GM20431 (cell line): Measurements from ENCODE around the gene TMEM106B.
"Not testable (repeated sequence)": the region's sequence is repeated elsewhere in the genome, so short reads cannot be mapped to it uniquely, and the experiment has no call there.

Source experiments
- in situ Hi-C: fragments of 300-500 bp; cut with MseI, MboI; formaldehyde crosslinking; loops from one replicate; pipeline ENCODE4 v1.15.0; 2020; ENCODE audit warnings: low sequenced_read_pairs; ENCODE audit not compliant: unreplicated experiment

TMEM106B gene

DNA sequence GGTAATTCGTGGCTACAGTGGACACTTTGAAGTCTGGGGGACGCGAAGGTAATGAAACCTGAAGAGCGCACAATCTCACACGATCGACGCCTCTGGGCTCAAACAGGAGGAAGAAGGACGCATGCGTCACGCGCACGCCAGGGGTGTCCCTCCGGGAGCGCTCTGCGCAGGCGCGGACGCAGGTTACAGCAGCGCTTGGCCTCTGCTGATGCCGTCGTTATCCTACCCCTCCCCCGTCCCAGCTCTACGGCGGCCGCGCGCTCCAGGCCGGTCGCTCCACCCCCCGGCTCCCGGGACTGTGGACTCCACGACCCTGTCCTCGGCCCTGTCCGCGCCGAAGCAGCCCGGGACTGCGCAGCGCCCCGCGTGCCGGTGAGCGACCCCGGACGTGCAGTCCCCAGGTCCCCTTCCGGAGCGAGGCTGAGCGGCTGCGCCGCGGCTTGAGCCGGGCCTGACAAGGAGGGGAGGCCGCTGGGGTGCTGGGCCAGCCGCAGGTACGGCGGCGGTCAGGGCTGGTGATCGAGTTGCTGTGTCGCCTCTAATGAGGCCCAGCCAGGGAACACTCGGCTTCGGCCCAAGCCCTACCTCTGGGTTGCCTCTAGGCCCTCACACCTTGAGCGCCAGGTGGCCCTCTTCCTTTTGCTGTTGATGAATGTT lies at the start of gene TMEM106B:
TSS of gene TMEM106B (plus strand) at position 241 of the 657 bp plus-strand sequence. CDS start 3,517 bp downstream, outside the sequence.
- in situ Hi-C loops = no loop called here

DNA sequence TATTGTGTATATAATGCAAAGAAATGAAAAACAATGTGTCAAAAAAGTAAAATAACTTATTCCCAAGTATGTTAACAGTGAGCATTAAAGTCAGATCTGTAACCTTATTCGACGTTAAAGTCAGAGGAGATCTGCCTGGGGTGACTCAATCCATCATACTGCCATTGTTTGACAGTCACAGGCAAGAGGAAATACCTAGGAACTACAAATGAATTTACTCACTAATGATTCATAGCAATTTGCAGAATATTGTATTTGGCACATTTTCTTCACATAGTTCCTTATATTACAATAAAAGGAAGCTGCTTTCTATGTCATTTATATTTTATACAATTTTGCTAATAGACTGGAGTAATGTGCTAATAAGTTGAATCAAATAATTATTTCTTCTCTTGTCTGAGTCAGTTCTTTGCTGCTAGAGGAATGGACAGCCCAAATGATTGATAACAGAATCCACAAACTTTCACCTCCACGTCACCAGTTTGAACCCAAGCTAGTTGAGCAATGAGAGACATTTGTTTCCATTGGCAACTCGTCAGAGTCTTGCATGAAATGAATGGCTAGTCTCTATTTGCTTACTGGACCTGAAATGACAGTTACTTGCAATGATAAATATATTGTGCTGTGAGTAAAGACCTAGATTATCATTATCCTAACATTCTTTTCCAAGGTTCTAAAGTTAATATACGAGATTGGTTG lies 48.5 kb upstream of the TMEM106B start:
- in situ Hi-C loops = no loop called here

DNA sequence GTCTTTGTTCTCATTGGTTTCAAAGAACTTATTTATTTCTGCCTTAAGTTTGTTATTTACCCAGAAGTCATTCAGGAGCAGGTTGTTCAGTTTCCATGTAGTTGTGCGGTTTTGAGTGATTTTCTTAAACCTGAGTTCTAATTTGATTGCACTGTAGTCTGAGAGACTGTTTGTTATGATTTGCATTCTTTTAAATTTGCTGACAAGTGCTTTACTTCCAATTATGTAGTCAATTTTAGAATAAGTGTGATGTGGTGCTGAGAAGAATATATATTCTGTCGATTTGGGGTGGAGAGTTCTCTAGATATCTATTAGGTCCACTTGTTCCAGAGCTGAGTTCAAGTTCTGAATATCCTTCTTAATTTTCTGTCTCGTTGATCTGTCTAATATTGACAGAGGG lies 43.0 kb upstream of the TMEM106B start:
- in situ Hi-C loops = not testable (repeated sequence)

DNA sequence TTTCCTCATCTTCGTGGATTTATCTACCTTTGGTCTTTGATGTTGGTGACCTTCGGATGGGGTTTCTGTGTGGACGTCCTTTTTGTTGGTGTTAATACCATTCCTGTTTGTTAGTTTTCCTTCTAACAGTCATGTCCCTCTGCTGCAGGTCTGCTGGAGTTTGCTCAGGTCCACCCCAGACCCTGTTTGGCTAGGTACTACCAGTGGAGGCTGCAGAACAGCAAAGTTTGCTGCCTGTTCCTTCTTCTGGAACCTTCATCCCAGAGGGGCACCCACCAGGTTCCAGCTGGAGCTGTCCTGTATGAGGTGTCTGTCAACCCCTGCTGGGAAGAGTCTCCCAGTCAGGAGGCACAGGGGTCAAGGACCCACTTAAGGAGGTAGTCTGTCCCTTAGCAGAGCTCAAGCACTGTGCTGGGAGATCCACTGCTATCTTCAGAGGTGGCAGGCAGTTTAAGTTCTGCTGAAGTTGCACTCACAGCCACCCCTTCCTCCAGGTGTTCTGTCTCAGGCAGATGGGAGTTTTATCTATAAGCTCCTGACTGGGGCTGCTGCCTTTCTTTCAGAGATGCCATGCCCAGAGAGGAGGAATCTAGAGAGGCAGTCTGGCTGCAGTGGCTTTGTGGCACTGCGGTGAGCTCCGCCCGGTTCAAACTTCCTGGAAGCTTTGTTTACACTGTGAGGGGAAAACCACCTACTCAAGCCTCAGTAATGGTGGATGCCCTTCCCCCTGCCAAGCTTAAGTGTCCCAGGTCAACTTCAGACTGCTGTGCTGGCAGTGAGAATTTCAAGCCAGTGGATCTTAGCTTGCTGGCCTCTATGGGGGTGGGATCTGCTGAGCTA lies 40.9 kb upstream of the TMEM106B start:
- in situ Hi-C loops = not testable (repeated sequence)

DNA sequence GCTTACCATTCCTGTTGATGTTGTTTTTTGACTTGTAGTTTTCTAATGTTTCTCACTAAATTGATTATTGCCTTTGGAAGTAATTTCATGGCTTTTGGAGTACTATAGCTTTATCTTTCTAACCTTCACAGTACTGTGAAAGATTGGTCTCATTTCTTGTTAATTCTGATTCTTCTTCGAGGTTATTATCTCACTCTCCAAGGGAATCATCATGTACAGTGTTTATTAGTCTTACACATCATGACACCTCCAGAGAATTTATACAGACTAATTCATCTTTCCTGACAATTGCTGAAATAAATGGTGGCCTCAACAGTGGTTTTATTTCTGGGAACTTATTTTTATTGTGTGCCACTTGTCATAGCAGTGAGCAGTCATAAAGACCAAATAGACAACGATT lies 37.4 kb upstream of the TMEM106B start:
- in situ Hi-C loops = no loop called here

DNA sequence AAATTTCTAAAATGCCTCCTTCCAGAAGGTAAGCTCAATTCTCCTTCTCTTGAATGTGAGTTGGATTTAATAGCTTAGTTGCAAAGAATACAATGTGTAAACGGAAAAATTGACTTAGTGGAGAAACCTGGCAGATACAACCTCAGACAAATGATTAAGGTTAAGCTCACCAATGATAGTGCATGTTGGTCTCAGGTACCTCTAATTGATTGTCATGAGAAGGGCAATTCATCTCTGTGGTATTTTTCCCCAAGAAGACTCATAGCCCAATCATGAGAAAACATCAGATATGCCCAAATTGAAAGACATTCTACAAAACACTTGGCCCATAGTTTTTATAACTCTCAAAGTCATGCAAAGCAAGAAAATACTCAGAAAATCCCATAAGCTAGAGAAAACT lies 36.2 kb upstream of the TMEM106B start:
- in situ Hi-C loops = no loop called here

DNA sequence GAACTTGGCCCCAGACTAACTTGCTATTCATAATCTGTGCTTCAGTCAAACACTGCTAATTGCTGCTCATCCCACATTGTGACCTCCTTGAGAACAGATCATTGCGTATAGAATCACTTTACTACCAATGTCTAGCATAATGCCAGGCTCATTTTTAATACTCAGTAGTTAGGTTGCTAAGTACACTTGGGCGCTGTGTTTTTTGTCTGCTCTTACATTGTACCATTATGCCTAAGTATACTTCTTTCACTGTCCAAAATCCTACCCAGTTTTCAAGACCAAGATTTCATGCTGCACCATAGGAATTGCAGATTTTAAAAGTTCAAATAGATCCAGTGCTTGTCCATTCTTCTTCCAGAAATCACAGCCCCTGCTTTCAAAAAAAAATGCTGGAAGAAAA lies 32.8 kb upstream of the TMEM106B start:
- in situ Hi-C loops = no loop called here

DNA sequence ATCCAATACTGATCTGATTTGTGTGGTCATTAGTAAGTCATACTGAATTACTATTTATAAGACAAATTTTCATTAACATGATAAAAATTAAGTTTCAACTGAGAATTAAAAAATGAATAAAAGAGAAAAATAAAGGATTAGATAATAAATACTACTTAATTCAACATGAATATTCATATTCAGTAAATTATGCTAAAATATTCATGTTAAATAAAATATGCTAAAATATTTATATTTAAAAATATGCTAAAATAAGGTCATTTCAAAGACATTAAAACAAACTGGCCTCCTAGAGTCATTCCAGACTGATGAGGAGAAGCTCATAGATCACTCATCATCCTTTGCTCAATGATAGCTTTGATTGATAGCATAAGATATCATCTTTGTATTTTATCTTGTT lies 16.7 kb upstream of the TMEM106B start:
- in situ Hi-C loops = no loop called here

DNA sequence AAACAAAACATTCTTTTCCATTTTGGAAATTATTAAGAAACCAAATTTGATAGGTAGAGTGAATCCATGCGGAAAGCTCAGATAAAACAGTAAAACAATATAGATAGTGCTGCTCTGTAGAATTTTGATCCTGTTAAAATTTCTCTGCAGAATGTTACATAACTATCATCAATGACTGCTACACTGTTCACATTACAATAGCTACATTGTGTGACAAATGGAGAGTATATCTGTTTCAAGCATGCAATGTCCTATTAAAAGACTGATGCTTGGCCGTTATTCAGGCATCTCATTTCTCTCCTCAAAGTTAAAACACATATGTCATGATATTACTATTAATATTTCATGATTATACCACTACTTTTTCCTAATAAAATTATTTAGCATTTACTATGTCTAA lies 14.7 kb upstream of the TMEM106B start:
- in situ Hi-C loops = no loop called here

DNA sequence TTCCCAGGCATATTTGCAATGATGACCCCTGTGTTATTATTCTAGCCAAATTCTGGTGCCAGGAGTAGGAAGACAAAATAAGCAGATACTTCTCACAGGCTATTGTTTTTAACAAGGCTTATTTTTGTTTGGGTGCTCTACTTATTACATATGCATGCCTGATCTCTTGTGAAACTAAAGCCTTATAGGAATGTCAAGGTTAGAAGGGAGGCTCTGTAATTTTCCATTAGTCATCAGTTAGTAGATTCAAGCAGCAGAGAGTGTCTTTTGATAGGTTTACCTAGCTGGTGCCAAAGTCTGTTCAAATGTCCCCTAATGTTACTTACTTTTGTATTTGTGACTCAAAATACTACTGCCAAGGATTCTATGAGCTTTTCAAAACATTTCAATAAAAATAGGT lies 11.7 kb upstream of the TMEM106B start:
- in situ Hi-C loops = no loop called here

DNA sequence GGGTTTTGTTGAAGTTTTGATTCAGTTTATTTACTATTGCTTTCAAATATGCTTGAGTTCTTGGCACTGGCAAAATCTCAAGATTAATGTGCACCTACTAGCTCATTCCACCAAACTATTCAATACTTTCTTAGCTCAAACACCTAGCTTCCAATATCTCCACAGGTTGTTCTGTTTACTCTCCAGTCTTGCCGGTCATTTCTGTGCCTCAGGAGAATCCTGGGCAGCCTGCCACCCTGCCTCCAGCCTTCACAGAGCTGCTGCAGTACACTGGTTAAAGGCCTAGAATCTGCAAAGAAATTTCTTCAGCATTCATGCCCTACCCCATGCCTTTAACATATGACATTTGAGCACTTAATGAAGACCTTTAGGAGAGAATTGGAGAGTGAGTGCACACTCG lies 4.0 kb upstream of the TMEM106B start:
- in situ Hi-C loops = no loop called here

DNA sequence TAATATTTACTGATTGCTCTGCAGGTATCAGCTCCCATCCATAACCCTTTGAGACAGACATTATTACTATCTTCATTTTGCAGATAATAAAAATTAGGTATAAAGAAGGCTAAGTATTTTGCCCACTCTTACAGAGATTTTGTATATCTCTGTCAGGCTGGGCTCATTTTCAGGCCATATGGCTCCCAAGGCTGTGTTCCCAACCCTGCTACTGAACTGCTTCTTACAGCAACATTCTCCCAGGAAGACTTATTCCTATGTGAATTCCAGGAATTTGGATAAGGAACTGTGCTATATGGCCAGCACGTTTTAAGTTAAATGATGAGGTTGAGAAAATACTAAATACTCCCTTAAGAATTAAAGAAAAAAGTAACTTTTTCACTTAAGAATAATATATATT lies 1.9 kb upstream of the TMEM106B start:
- in situ Hi-C loops = no loop called here

DNA sequence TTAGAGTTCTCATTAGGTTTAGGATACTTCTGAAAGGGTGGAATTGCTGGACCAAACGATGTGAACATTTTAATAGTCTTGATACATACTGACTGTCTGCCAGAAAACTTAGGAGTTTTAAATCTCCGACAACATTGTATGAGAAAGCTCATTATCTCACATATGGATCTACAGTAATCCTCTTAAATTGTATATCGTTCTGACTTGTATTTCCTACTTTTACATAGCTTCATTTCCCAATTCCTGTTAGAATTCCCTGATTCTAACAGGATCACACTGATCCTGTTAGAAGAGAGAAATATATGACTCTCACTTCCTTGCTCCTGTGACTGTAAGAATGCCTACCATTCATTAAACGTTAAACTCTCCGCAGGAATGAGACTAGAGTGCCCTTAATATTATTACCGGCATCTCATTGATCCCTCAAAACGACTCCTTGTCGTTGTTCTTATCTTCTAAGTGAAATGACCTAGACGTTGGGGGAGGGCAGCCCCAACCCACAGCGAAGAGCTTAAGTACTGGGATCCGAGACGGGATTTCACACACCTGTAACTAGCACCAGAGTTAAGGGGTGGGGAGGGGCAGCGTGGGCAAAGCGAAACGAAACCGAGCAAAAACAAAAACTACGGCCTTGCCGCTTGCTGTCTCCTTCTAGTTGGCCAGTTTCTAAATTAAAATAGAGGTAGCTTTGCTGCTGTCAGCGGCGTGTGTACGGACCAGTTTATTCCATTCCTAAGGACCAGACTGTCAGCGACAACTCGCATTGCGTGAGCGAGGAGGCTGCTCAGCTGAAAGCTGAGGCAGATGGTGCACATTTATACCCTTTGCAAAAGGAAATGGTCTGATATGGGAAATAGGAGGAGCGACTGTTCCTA lies 678 bp upstream of the TMEM106B start:
- in situ Hi-C loops = no loop called here

DNA sequence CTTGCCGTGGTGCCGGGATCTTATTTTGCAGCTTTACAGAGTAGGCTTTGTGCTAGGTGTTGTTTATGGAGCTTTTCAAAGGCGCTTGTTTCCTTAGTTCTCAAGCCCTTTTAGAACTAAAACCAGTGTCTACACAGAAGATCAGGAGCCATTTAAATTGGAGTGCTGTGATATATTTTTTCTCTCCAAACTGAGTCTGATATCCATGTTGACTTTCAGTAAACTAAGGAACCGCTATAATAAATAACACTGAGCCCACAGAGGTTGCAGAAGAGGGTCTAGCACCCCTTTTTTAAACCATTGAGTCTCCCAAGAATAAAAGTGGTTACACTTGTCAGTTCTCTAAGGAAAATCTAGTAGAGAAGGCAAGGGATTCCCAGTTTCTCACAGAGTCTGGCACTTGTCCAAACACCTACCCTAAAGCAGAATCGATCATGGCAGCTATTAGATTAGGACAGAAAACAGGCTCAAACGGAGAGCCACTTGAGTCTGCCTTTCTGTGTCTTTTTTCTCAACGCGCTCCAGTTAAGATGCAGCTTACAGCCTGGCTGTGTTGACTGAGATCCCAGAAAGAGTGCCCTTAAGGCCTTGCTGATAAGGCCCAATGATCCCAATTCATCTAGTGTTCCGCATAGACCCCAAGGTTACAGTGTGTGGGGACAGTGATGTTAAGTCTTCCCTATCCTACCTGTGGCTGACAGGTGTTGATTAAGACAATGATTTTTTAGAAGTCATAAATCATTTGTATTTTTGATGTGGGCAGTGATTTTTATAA lies 804 bp downstream of the TMEM106B start:
- in situ Hi-C loops = no loop called here

DNA sequence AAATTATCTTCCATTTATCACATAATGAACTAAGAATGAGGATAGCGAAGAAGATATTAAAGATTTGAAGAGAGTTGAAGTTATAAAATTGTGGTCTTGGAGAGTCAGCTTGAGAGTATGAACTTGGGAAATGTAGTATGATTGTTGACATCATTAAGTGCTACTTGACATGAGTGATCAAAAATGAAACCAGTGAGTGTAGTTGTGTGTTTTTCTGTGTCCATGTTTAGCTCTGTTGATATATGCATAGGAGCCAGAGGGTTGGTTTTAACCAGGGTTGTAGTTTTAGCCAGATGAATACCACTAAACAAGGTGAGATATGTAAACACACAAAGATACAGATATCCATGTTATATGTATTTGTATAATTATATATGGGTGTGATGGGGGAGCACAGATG lies 6.2 kb downstream of the TMEM106B start:
- in situ Hi-C loops = no loop called here

DNA sequence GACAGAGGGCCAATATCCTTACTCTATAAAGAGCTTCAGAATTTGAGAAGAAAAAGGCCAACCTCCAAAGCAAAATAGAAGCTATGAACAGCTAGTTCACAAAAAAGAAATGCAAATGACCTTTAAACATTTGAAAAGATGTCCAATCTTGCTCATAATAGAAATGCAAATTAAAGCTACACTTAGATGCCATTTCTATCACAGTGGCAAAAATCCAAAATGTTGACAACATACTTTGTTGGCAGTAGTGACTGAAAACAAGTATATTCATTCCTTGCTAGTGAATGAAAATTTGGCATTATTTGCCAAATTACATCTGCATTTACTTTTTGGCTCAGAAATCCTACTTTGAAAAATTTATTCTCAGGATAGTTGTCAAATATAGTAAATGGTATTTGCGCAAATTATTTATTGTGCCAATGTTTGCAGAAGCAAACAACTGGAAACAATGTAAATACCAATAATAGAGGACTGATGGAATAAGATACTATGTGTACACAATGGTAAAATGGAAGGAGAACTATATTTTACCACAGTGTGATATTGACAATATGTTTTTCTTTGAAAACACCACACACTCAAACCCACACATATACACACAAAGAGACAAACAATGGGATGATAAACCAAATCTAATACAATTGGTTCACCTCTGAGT lies 9.4 kb downstream of the TMEM106B start:
- in situ Hi-C loops = no loop called here

DNA sequence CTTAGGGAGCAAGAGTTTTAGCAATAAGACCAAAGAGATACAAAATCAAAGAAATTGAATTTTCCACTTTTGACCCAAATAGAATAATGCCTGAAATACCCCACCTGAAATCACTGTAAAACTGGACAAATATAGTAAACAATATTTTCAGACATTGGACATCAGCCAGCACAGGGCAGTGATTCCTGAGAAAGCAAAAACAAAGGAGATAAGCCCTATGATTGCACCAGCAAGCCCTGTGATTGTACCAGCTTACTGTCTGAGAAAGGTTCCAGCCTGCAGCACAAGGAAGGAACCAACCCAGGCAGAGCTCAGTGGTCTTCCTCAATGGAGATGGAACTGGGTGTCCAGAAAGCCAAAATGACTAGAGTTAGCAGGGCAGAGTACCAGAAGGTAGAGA lies 10.3 kb downstream of the TMEM106B start:
- in situ Hi-C loops = no loop called here

DNA sequence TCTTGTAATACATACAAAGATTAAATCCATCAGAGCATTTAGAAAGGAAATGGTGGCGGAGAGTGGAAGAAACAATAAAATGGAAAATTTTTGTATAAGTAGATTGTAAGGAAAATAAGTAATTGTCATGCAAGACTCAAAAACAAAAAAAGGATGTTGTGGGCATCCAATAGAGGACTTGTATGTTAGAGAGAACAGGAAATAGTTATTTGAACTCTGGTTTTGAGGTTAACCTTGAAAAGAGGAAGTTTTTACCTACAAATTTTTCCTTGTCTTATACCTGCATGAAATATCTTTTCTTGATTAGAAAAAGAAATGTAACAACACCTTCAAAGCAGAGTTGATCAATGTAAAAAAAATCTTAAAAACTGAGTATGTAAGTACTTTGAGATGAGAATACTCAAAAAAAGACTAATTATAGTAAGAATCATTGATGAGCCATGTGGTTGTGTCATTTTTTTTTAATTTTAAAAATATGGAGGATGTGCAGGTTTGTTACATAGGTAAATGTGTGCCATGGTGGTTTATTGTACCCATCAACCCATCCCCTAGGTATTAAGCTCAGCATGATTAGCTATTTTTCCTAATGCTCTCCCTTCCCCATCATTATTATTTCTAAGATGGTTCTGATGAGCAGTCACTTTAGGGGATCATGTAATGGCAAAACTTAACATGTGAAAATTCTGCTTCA lies 11.9 kb downstream of the TMEM106B start:
- in situ Hi-C loops = no loop called here
